HUES6 (cell line): ENCODE results near the gene CSNK1G2.

Experiments
- H3K27ac ChIP-seq: 2 replicates; pipeline ENCODE4 v1.7.0; 2013; ENCODE audit warnings: low read depth, mild to moderate bottlenecking, low read length, inconsistent platforms
- H3K27me3 ChIP-seq: 2 replicates; pipeline ENCODE4 v1.6.1; 2013; ENCODE audit warnings: low read length; ENCODE audit not compliant: control insufficient read depth, insufficient read depth
- H3K36me3 ChIP-seq: 2 replicates; pipeline ENCODE4 v1.6.1; 2013; ENCODE audit warnings: low read length; ENCODE audit not compliant: control insufficient read depth, insufficient read depth
- H3K4me1 ChIP-seq: 2 replicates; pipeline ENCODE4 v1.6.1; 2013; ENCODE audit warnings: low read length; ENCODE audit not compliant: control insufficient read depth, insufficient read depth
- H3K4me3 ChIP-seq: 2 replicates; pipeline ENCODE4 v1.5.1; 2013; ENCODE audit warnings: low read depth, low read length
- H3K9ac ChIP-seq: one replicate; pipeline ENCODE4 v1.6.1; 2013; ENCODE audit warnings: mild to moderate bottlenecking, low read length
- H3K9me3 ChIP-seq: 2 replicates; pipeline ENCODE4 v1.6.1; 2013; ENCODE audit warnings: low read depth, low read length; ENCODE audit not compliant: control insufficient read depth, insufficient read depth

Gene CSNK1G2

DNA sequence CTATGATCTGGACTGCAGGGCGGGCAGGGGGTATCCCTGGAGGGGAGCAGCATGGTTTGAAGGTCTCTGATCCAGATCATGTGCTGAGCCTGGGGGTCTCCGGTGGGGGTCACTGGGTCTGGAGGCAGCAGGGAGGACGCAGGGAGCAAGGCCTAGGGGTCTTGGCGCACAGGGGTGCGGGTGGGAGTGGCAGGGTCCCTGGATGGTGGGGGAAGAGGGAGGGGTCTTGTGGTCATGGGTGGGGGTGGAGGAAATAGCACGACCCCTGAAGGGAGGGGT lies 72.7 kb downstream of the CSNK1G2 start:
- H3K9ac ChIP-seq, result no peak overlapping the region
- H3K27ac ChIP-seq, result no peak overlapping the region
- H3K4me1 ChIP-seq, result no peaks in the 10 kb centered on the region
- H3K27me3 ChIP-seq, result no peaks in the 10 kb centered on the region
- H3K4me3 ChIP-seq, result no peak overlapping the region
- H3K9me3 ChIP-seq, result no peaks in the 10 kb centered on the region
- no peaks in the 10 kb centered on the region for H3K36me3 ChIP-seq

DNA sequence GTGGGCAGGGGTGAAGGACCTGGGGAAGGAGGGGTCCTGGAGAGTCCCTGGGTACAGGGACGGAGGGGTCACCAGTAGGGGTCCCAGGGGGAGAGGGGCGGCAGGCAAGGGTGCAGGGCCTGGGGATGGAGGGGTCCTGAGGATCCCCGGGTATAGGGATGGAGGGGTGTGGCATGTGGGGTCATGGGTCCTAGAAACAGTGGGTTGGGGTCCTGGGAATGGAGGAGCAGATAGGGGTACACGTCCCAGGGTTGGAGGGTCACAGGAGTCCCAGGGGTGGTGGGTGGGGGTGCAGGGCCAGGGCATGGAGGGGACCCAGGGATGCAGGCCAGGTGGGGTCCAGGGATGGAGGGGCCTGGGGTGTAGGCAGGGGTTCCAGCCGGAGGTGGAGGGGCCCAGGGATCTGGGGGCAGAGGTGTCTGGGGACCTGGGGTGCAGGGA lies 73.2 kb downstream of the CSNK1G2 start:
- Histone ChIP-seq H3K27ac (no peak overlapping the region), H3K4me3 (no peak overlapping the region), H3K36me3 (no peaks in the 10 kb centered on the region), H3K27me3 (no peaks in the 10 kb centered on the region), H3K9me3 (no peaks in the 10 kb centered on the region), H3K4me1 (no peaks in the 10 kb centered on the region), H3K9ac (no peak overlapping the region)

- H3K36me3 ChIP-seq, result no peaks in the 10 kb centered on the region
- no peaks in the 10 kb centered on the region for H3K9me3 ChIP-seq
- peak overlapping the region; percentile 69 for H3K9ac ChIP-seq
- H3K27ac ChIP-seq, result no peak overlapping the region
- peak overlapping the region; percentile 86 for H3K4me3 ChIP-seq
- H3K27me3 ChIP-seq, result no peaks in the 10 kb centered on the region
- no peaks in the 10 kb centered on the region for H3K4me1 ChIP-seq
These were observed 74.0 kb downstream of the CSNK1G2 start for GRCh38 chr19:2014731-2015607.

- Histone ChIP-seq H3K27ac (no peak within 1 kb of the TSS), H3K9ac (peak within 1 kb of the TSS; percentile 69), H3K36me3 (no peaks in the 10 kb centered on the region)
These were observed 74.6 kb downstream of the CSNK1G2 start, which contains the start of gene BTBD2 for GRCh38 chr19:2015608-2015950. BTBD2 (minus strand) TSS chr19:2015714; CDS start chr19:2015703, 11 bp downstream.

DNA sequence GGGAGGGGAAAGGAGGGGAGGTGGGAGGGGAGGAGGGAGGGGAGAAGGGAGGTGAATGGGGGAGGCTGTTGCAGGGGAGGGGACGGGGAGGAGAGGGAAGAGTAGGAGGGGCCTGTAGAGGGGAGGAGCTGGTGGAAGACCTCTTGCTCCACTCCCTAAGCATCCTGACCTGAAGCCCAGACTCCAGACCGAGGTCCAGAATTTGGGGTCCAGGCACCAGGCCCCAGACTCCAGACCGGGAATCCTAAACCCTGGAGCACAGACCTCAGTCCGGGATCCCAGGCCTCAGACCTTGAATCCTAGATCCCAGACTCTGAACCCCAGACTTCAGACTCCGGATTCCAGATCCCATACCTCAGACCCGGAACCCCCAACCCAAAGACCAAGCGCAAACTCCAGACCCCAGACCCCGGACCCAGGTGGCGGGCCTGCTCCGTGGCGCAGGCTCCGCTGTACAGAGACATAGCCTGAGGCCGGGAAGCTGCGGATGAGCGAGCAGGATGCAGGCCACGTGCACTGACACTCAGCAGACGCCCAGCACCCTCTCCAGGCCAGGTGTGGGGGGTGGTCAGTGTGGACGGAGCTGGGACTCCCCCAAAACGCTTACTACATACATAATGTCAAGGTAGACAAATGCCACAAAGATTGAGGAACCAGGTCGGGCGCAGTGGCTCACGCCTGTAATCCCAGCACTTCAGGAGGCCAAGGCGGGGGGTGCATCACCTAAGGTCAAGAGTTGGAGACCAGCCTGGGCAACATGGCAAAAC lies 75.3 kb downstream of the CSNK1G2 start:
- Histone ChIP-seq H3K9ac (no peak overlapping the region), H3K27ac (no peak overlapping the region), H3K27me3 (no peaks in the 10 kb centered on the region), H3K9me3 (no peaks in the 10 kb centered on the region), H3K36me3 (no peaks in the 10 kb centered on the region), H3K4me3 (no peak overlapping the region; the same call in 1 of the 2 replicates), H3K4me1 (no peaks in the 10 kb centered on the region)

More at GRCh38 chr19:2015608-2015950, 74.6 kb downstream of the CSNK1G2 start, which contains the start of gene BTBD2:
- H3K4me3 ChIP-seq, result peak within 1 kb of the TSS; percentile 86
- no peaks in the 10 kb centered on the region for H3K27me3 ChIP-seq
- H3K9me3 ChIP-seq, result no peaks in the 10 kb centered on the region
- no peaks in the 10 kb centered on the region for H3K4me1 ChIP-seq

- Histone ChIP-seq H3K27ac (no peak overlapping the region), H3K27me3 (no peaks in the 10 kb centered on the region), H3K9ac (no peak overlapping the region), H3K4me1 (no peaks in the 10 kb centered on the region), H3K36me3 (no peaks in the 10 kb centered on the region), H3K4me3 (no peak overlapping the region), H3K9me3 (no peaks in the 10 kb centered on the region)
These were observed 77.8 kb downstream of the CSNK1G2 start for GRCh38 chr19:2018752-2019151.

DNA sequence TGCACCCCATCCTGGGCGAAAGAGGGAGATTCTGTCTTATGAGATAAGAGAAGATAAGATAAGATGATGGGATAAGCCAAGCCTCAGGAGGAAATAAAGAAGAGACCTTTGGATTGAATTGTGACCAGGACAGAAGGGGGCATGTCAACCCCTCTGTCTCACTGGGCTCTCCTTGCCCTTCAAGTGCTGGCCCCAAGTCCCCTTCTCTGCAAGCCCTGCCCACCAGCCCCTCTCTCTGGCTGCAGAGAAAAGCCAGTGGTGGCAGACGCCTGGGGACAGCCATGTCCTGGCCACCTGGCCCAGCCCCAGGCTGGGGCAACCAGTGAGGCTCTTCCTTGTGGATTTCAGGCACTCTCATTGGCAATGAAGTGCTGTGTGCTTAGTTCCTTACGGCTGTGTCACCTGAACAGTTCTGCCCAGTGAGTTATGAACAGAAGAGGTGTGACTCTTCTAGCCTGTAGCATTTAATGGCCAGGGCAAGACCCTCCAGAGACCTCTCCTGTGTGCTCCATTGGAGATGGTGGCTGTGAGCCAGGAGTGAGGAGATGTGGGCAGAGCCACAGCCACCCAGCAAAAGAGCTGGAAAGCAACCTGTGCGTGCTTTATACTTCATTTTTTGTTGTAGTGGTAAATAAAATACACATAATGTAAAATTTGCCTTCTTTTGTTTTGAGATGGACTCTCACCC lies 80.6 kb downstream of the CSNK1G2 start:
- no peaks in the 10 kb centered on the region for H3K27me3 ChIP-seq
- H3K4me1 ChIP-seq, result no peaks in the 10 kb centered on the region
- H3K36me3 ChIP-seq, result no peaks in the 10 kb centered on the region
- H3K4me3 ChIP-seq, result no peak overlapping the region
- H3K9ac ChIP-seq, result no peak overlapping the region
- no peak overlapping the region for H3K27ac ChIP-seq
- H3K9me3 ChIP-seq, result peaks cover 5% of the 10 kb centered on the region

DNA sequence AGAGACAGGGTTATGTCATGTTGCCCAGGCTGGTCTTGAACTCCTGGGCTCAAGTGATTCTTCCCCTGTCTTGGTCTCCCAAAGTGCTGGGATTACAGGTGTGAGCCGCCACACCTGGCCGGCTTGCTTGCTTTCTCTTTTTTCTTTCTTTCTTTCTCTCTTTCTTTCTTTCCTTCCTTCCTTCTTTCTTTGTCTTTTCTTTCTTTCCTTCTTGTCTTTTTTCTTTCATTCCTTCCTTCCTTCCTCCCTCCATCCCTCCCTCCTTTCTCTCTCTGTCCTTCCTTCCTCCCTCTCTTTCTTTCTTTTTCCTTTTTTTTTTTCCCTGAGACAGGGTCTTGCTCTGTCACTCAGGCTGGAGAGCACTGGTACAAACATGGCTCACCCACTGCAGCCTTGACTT lies 81.3 kb downstream of the CSNK1G2 start:
- H3K27ac ChIP-seq, result no peak overlapping the region
- no peak overlapping the region for H3K9ac ChIP-seq
- H3K4me1 ChIP-seq, result no peaks in the 10 kb centered on the region
- H3K36me3 ChIP-seq, result no peaks in the 10 kb centered on the region
- H3K4me3 ChIP-seq, result no peak overlapping the region
- H3K27me3 ChIP-seq, result no peaks in the 10 kb centered on the region
- peaks cover 5% of the 10 kb centered on the region for H3K9me3 ChIP-seq

GRCh38 chr19:2026770-2027169 lies 85.8 kb downstream of the CSNK1G2 start:
- Histone ChIP-seq H3K4me3 (no peak overlapping the region), H3K27ac (no peak overlapping the region), H3K27me3 (no peaks in the 10 kb centered on the region), H3K4me1 (no peaks in the 10 kb centered on the region), H3K36me3 (no peaks in the 10 kb centered on the region), H3K9me3 (peaks cover 5% of the 10 kb centered on the region), H3K9ac (no peak overlapping the region)

DNA sequence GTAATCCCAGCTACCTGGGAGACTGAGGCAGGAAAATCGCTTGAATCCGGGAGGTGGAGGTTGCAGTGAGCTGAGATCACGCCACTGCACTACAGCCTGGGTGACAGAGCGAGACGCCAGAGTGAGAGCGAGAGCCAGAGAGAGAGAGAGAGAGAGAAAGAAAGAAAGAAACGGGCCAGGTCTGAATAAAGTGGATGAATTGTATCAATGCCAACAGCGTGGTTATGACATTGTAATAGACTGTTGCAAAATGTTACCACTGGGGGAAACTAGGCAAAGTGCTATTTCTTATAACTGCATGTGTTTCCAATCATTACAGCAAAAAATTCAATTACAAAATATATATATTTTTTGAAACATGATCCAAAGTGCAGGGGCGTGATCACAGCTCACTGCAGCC lies 86.4 kb downstream of the CSNK1G2 start:
- no peaks in the 10 kb centered on the region for H3K27me3 ChIP-seq
- H3K4me1 ChIP-seq, result peaks cover under 1% of the 10 kb centered on the region; the same call in 1 of the 2 replicates
- no peak overlapping the region for H3K9ac ChIP-seq
- H3K4me3 ChIP-seq, result no peak overlapping the region
- peaks cover 5% of the 10 kb centered on the region for H3K9me3 ChIP-seq
- H3K27ac ChIP-seq, result no peak overlapping the region
- H3K36me3 ChIP-seq, result no peaks in the 10 kb centered on the region
